Subcutaneous adipose tissue (tissue), 4 donors: Measurements from ENCODE around the gene PPARG. TPM values are rescaled to one million over a fixed set of nuclear protein-coding genes. Genes with fewer than 3 reads are reported as not detected.

Experiments used
- total RNA-seq, 4 donors: library from RNA; depleted of rRNA; stranded (reverse); fragments of >200 nt; gene quantifications; one replicate each; pipeline ENCODE4 v1.1.0, GENCODE V29; 2016
- TF ChIP-seq, protein P1 (sequence below): fragments of 450-650 bp; IDR thresholded peaks from one replicate; pipeline ENCODE4 v1.5.1; 2016; ENCODE audit warnings: low read depth, mild to moderate bottlenecking, control low read depth, antibody characterized with exemption, moderate library complexity

The PPARG gene
- total RNA-seq, 4 donors from 2014 or later = 223 to 357 (median 337) TPM

- TF ChIP-seq, protein P1, sequence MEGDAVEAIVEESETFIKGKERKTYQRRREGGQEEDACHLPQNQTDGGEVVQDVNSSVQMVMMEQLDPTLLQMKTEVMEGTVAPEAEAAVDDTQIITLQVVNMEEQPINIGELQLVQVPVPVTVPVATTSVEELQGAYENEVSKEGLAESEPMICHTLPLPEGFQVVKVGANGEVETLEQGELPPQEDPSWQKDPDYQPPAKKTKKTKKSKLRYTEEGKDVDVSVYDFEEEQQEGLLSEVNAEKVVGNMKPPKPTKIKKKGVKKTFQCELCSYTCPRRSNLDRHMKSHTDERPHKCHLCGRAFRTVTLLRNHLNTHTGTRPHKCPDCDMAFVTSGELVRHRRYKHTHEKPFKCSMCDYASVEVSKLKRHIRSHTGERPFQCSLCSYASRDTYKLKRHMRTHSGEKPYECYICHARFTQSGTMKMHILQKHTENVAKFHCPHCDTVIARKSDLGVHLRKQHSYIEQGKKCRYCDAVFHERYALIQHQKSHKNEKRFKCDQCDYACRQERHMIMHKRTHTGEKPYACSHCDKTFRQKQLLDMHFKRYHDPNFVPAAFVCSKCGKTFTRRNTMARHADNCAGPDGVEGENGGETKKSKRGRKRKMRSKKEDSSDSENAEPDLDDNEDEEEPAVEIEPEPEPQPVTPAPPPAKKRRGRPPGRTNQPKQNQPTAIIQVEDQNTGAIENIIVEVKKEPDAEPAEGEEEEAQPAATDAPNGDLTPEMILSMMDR = no peak
Measured at GRCh38 chr3:12451960-12452359, 163.1 kb downstream of the PPARG start.

DNA sequence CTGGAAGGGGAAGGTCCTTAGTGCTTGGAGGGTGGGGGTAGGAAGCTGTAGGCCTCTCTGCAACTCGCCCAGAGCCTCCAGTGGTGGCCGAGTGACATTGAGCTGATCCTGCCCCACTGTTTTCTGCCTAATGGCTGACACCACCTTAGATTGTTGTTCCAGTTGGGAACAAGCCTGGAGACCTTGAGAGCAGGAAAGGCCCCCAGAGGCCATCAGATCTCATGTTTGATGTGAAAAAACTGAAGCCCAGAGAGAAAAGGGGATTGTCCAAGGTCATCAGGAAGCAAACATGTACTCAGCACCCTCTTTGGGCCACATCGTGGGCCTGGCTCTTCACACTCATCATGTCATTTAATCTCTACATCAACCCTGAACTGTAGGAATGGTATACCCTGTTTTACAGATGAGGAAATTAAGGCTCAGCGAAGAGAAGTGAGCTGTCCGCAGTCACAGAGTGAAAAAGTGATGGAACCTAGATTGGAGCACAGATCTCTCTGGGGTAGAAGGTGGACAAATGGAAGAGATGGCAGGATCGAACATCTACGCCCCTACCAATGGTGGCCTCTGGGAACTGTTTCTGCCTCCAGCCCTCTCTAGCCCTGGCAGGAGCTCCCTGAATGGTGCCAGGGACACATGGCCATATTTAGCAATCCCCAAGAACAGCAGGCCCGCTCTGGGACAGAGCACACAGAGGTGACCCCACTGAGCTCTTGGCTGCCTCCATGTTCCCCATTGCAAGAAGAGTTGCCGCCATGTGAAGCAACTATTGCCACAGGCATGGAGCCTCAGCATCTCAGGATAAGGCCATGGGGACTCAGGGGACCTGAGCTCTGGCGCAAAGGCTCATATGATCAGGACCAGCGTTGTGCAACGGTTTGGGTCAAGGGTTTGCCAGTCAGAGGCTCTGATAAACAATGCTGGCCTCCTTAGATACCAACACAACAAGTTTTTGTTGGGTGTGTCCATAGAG lies 163.8 kb downstream of the PPARG start:
- TF ChIP-seq, protein P1 = no peak

DNA sequence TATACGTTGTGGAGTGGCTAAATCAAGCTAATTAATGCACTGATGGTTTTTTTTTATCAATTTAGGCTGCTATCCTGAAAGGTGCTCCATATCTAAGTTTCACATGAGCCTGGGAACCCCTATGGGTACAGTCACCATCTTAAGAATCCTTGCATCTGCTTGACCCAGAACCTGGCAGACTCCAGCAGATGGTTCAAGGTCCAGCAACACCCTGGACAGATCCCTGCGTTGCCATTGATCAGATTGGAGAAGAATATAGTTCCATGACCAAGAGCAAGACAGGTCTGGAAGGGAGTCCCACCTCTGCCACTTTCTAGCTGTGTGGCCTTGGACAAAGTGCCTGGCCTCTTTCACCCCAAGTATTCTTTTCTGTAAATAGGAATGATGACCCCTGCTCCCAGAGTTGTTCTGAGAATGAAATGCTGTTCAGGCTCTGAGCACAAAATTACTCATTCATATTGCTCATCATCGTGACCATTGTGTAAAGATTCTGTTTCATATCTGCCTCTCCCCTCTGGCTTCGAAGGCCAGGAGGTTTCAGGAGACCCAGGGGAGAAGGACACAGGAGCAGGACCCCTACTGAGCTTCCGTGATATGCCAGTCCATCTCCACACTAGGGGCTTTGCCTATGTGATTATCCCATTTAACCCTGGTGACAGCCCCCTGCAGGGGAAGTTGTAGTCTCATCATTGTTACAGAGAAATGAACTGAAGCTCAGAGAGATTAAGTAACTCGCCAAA lies 165.4 kb downstream of the PPARG start:
- TF ChIP-seq, protein P1 = no peak

GRCh38 chr3:12454816-12455121 lies 165.9 kb downstream of the PPARG start:
- TF ChIP-seq, protein P1 = no peak

- TF ChIP-seq, protein P1 = no peak
Measured at GRCh38 chr3:12455740-12456139, 166.9 kb downstream of the PPARG start.

DNA sequence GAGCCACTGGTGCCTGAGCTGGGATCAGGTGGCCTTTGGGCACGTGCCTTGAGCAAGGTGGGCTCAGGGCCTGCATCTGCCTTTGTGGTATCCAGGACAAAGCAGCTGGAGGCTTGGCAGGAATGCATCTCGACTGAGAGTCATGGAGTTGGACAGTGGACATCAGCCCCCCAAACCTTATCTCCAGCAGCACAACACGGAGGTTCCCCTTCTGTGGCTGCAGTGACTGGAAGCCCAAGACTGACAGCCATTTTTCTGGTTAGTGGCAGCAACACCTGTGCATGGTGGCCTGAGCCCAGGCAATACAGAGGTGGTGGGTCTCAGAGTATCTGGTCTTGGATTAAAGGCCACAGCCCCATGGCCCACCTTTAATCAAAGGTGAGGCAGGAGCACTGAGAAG lies 167.6 kb downstream of the PPARG start:
- TF ChIP-seq, protein P1 = no peak

- TF ChIP-seq, protein P1 = no peak
Measured at GRCh38 chr3:12458901-12459300, 170.0 kb downstream of the PPARG start.
